Stomach (tissue), 9 donors: ENCODE results near the gene BRD9. TPM values are rescaled to one million over a fixed set of nuclear protein-coding genes. Genes with fewer than 3 reads are reported as not detected.
"Not testable (repeated sequence)": the region's sequence is repeated elsewhere in the genome, so short reads cannot be mapped to it uniquely, and the experiment has no call there.

Source experiments
- DNase-seq, 2 donors: peaks; one replicate each; pipeline versions ENCODE4 v3.0.0 to v3.0.0-alpha.2; 2013 to 2019
- H3K27ac ChIP-seq, 5 donors: fragments of 200-600 bp in 4 of 5; sonication (generic) in 4 of 5; one replicate each; pipeline ENCODE4 v1.5.1; 2013 to 2019; ENCODE audit warnings: mild to moderate bottlenecking in 1 of 5, moderate library complexity in 1 of 5
- H3K27me3 ChIP-seq, 3 donors: fragments of 200-600 bp; sonication (generic); one replicate each; pipeline ENCODE4 v1.5.1; 2017 to 2019; ENCODE audit warnings: mixed run types in 1 of 3
- H3K36me3 ChIP-seq, 4 donors: fragments of 200-600 bp; sonication (generic); 1 replicate in 3 of 4; 2 replicates in 1 of 4; pipeline ENCODE4 v1.5.1; 2016 to 2019
- H3K4me1 ChIP-seq, 4 donors: fragments of 200-600 bp; sonication (generic); one replicate each; pipeline ENCODE4 v1.5.1; 2016 to 2019
- H3K4me3 ChIP-seq, 4 donors: fragments of 200-600 bp; sonication (generic) in 3 of 4; one replicate each; pipeline ENCODE4 v1.5.1; 2016 to 2019; ENCODE audit warnings: mild to moderate bottlenecking in 1 of 4
- H3K9me3 ChIP-seq, 4 donors: fragments of 200-600 bp; sonication (generic); one replicate each; pipeline ENCODE4 v1.5.1; 2016 to 2019
- WGBS, 5 donors: extraction: QIAGEN DNeasy Blood & Tissue Kit in 3 of 5; methylation state at CpG; one replicate each; pipeline versions ENCODE4 v1.1.5 to v1.1.7; 2013 to 2018; 5-methylcytosine and 5-hydroxymethylcytosine counted together
- intact Hi-C: fragments of 100-400 bp; cut with DNase I; formaldehyde crosslinking; loops from one replicate; pipeline ENCODE4 v1.15.1; 2023; ENCODE audit warnings: low total_unique reads
- polyA plus RNA-seq, 3 donors: library from polyadenylated mRNA; stranded (reverse); fragments of 200-250 nt; gene quantifications; one replicate each; pipeline ENCODE4 v1.2.3, GENCODE V29; 2013
- total RNA-seq, 5 donors: library from RNA; depleted of rRNA; stranded (reverse); fragments of >200 nt; gene quantifications; one replicate each; pipeline versions ENCODE4 v1.1.0 to v1.2.3, GENCODE V29; 2014 to 2016
- donor health status: healthy with polysubstance abuse.
- donor health status: Bipolar disorder and iron deficiency.
- donor health status: healthy.

The BRD9 gene
- total and polyA plus RNA-seq, 8 donors = 16.2 to 152 (median 40.0) TPM

DNA sequence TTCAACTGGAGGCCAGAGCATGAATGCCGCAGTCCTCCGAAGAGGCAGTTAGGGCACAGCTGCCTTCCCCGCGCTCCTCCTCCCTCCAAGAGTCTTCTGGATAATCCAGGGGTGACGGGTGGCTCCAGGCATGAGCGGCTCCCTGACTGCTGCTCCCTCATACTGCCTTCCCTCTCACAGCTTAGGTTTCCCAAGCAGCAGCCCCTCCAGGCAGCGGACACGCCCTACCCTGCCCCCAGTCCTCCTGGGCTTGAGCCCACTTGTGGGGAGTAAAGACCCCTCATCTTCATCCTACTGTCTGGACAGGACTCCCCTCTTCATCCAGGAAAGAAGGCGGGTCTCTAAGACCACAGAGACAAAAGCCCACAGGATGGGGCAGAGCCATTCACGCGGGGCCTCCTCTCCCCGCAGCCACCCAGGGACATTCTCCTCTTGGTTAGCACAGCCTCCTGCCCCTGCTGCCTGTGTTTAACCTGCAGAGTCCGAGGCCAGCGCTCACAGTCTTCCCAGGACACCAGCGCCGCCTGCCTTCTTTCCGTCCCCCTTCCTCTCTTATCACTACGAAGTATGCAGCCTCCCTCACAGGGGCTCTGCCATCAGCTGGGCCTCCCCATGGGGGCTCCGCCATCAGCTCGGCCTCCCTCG, 47.4 kb downstream of the BRD9 start:
- intact Hi-C loops = loop anchor here (5.0 kb wide), 1 partner anchor 88 kb away; no protein-coding TSS in a partner anchor
- 80 to 92% (median 87%) methylated on average over 12 to 16 of the region's 21 CpGs for WGBS, 5 donors
- not testable (repeated sequence) for DNase-seq, H3K9me3 ChIP-seq, H3K4me1 ChIP-seq, H3K27ac ChIP-seq, H3K4me3 ChIP-seq
- H3K36me3 ChIP-seq = peaks cover 0 to 23% (median 11%) of the 10 kb centered on the region in 4 donors
- peaks cover 0 to 16% (median 6%) of the 10 kb centered on the region in 3 donors for H3K27me3 ChIP-seq

DNA sequence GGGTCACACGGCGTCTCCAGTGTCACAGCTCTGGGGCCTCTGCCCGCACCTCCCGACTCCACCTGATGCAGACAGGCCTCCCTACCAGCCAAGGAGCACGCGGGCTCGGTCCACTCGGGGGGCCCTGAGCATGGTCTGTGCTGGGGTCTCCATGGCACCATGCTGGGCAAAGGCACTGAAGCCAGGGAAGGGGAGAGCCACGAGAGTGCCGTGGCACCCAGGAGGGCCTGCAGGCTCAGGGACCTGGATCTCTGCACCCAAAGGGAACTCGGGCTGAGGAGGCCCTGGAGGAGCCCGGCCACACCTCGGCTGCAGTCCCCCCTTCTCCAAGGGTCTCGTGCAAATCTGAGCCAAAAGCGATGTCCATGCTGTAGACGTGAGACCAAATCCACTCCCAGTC, 48.2 kb downstream of the BRD9 start:
- intact Hi-C loops, H3K4me1 ChIP-seq, H3K27ac ChIP-seq, DNase-seq, H3K9me3 ChIP-seq, H3K27me3 ChIP-seq, H3K4me3 ChIP-seq: not testable (repeated sequence)
- H3K36me3 ChIP-seq = peaks cover 0 to 24% (median 12%) of the 10 kb centered on the region in 4 donors
- 85 to 96% (median 90%) methylated on average over 12 to 16 of the region's 16 CpGs for WGBS, 5 donors

DNA sequence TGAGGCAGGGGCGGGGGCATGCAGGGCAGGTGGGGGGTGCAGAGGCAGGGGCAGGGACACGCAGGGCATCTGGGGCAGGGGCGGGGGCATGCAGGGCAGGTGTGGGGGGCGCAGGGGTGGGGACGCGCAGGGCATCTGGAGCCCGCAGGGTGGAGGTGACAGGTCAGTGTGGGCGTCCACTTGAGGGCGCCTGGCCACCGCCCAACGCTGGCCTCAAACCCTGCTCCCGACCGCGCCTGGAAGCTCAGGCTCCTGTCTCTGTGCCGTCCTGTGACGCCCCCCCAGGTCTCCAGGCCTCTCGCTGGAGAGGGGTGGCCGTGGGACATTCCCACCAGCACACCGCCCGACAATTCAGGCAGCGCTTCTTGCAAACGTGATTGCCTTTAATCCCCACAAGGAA, 48.7 kb downstream of the BRD9 start:
- DNase-seq = peak in 1 of 2 donors; percentile 40
- H3K4me1 ChIP-seq, H3K27ac ChIP-seq, intact Hi-C loops, H3K9me3 ChIP-seq, H3K27me3 ChIP-seq, H3K4me3 ChIP-seq: not testable (repeated sequence)
- WGBS, 5 donors = 75 to 89% (median 86%) methylated on average over 15 to 22 of the region's 22 CpGs
- peaks cover 0 to 24% (median 12%) of the 10 kb centered on the region in 4 donors for H3K36me3 ChIP-seq

DNA sequence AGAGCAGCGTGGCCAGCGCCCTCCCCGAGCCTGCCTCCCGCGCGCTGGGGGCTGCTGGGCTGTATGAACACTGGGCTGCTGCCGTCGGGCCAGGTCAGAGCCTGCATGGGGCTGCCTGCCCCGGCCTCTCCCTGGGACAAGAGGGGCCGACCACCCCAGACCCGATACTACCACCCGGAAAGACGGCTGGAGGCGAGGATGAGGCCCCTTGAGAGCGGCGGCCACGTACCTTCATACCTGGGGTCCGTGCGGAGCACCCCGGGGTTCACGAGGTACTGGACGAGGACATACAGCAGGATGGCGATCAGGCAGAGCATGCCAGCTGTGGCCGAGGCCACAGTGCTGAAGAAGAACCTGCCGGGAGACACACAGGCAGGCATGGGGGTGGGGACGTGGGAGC, 49.2 kb downstream of the BRD9 start:
- H3K4me3 ChIP-seq, H3K9me3 ChIP-seq, intact Hi-C loops, H3K4me1 ChIP-seq, H3K27ac ChIP-seq, H3K27me3 ChIP-seq, DNase-seq: not testable (repeated sequence)
- WGBS, 5 donors = 76 to 96% (median 94%) methylated on average over 5 to 15 of the region's 26 CpGs; no CpG with 5 or more reads in 1 of the 5 donors
- H3K36me3 ChIP-seq = peaks cover 0 to 24% (median 12%) of the 10 kb centered on the region in 4 donors

DNA sequence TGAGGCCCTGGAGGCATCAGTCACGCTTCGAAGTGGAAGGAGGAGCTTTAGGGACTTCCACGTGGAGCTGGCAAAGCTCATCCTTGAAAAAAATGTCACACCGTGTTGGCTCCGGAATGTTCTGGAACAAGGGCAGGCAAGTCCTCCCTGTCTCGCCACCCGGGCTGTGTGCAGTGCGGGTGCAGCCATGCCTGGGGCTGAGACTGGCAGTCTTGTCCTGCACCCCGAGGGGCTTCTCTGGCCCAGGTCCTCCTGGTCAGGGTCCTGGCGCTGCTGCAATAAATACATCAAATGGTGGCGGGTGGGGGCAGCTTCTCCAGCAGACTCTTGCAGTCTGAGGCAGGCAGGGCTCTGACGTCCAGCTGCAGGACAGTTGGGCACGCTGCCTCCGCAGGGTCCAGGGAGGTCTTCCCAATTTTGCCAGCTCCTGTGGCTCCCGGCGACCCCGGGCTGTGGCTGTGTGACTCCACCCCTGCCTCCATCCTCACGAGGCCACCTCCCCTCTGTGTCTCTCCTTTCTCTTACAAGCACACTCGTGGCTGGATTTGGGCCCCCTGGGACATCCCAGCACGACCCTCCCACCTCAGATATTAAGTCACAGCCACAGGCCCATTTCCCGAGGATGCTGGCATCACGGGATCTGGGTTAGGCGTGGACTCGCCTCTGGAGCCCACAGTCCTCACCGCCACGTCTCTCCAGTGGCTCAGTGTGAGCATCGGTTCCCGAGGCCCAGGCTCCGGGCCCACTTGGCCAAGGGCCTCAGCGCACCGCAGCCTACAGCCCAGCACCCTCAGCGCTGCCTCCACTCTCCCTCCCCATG, 50.0 kb downstream of the BRD9 start:
- H3K4me1 ChIP-seq, H3K4me3 ChIP-seq, DNase-seq, H3K9me3 ChIP-seq, intact Hi-C loops, H3K27ac ChIP-seq, H3K27me3 ChIP-seq: not testable (repeated sequence)
- 79 to 92% (median 90%) methylated on average over 21 to 28 of the region's 32 CpGs for WGBS, 5 donors
- peaks cover 0 to 24% (median 12%) of the 10 kb centered on the region in 4 donors for H3K36me3 ChIP-seq

DNA sequence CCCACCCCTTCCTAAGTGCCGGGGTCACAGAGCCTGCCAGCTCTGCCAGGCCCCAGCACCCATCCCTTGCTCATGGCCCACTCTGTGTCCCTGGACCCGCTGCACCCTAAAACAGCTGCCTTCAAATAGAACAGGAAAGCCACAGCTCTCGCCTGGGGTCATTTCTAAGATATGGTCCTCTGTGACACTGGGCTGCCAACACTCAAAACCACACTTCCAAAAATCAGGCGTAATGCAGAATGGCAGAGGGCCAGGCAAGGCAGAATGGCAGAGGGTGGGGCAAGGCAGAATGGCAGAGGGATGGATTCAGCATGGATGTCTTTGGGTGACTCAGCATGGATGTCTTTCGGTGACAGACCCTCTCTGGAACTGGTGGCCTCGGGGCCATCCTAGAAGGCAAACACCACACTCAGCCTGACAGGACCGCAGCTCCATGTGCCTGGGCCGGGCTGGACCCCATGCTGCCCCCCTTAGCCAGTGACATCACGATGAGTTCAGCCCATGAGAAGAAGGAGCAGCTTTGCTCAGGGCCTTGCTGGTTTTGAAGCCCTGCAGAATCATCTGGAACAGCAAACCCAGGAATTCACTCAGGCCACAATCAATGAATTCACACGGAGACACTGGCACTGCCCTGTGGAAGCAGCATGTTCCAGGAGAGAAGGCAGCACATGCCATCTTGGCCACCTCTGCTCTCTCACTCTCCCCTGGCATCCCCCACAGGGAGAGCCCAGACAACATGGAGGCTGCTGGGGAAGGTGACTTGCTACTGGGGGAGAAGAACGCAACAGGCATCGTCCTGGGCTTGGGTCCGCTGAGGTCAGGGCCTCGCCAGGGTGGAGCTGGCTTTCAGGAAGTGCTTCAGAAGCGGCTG, 50.8 kb downstream of the BRD9 start:
- peak in 1 of 2 donors; percentile 25 for DNase-seq
- intact Hi-C loops, H3K4me1 ChIP-seq, H3K27ac ChIP-seq, H3K4me3 ChIP-seq, H3K27me3 ChIP-seq, H3K9me3 ChIP-seq: not testable (repeated sequence)
- 83 to 92% (median 87%) methylated on average over 9 to 14 of the region's 15 CpGs for WGBS, 5 donors
- peaks cover 0 to 22% (median 12%) of the 10 kb centered on the region in 4 donors for H3K36me3 ChIP-seq

DNA sequence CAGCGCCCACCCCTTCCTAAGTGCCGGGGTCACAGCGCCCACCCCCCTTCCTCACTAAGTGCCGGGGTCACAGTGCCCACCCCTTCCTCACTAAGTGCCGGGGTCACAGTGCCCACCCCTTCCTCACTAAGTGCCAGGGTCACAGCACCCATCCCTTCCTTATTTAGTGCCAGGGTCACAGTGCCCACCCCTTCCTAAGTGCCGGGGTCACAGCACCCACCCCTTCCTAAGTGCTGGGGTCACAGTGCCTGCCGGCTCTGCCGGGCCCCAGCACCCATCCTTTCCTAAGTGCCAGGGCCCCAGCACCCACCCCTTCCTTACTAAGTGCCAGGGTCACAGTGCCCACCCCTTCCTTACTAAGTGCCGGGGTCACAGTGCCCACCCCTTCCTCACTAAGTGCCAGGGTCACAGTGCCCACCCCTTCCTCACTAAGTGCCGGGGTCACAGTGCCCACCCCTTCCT, 51.6 kb downstream of the BRD9 start:
- H3K27ac ChIP-seq, DNase-seq, H3K4me3 ChIP-seq, H3K27me3 ChIP-seq, H3K9me3 ChIP-seq, intact Hi-C loops: not testable (repeated sequence)
- Histone ChIP-seq H3K36me3 (peaks cover 0 to 18% (median 12%) of the 10 kb centered on the region in 4 donors), H3K4me1 (peaks cover 0 to 11% (median 1%) of the 10 kb centered on the region in 4 donors)
- 87 to 94% (median 90%) methylated on average over 7 to 10 of the region's 10 CpGs for WGBS, 5 donors

DNA sequence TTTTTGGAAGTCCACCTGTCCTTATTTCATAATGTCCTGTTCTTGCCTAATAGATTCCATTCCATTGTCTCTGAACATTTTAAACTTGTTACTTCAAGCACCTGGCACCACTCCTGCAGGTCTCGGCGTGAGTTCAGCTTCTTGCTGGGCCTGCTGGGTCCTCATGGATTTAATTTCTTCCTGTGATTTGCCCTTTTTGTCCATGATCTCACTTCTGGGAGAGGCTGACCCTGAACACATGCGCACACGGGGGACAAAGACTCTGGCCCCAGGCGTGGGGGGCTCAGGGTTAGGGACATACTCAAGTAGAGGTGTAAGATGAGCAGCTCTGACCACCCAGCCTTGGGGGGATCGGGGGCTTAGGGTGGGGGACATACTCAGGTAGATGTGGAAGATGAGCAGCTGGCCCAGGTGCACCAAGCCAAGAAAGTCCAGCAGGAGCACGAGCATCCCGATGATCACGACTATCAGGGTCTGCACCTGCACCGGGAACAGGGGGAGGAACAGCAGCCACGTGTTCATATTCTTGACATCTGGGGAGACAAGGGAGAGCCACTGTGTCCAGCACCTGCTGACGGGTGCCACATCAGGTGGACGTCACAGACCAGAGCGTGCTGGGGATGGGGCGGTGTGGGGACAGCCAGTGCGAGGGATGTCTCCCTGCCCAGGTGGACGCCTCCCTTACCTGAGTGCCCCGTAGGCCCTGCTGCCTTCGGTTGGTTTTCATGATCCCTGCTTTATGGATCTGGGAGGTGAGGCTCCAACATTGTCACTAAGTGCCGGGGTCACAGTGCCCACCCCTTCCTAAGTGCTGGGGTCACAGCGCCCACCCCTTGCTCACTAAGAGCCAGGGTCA, 52.3 kb downstream of the BRD9 start:
- H3K27me3 ChIP-seq, intact Hi-C loops: not testable (repeated sequence)
- peak in 1 of 2 donors; percentile 25 for DNase-seq

DNA sequence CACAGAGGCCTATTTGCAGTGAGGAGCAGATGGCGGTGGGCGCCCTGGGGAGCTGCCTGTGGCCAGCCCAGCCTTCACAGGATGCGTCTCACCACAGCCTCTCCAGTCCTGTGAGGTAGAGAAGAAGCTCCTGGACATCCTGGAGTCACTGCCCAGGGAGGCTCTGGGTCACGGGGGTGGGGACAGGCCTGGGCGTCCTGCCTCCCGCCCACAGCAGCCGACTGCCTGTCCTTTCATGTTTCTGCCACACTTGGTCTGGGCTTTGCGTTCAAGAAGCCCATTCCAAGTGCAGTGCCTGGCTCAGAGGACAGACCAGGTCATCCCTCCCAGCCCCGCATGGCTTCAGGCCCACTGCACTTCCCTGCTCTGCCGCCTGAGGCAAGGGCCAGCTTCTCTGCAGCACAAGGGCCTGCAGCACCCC, 54.2 kb downstream of the BRD9 start:
- H3K4me3 ChIP-seq, H3K27ac ChIP-seq, intact Hi-C loops, H3K27me3 ChIP-seq, H3K9me3 ChIP-seq: not testable (repeated sequence)
- H3K36me3 ChIP-seq = peaks cover 0 to 13% (median 11%) of the 10 kb centered on the region in 4 donors
- WGBS, 5 donors = 78 to 91% (median 88%) methylated on average over 3 to 10 of the region's 10 CpGs
- peaks cover 0 to 14% (median 3%) of the 10 kb centered on the region in 4 donors for H3K4me1 ChIP-seq
- DNase-seq = peak in 1 of 2 donors; percentile 22

More for the DNA sequence above, 52.3 kb downstream of the BRD9 start:
- peaks cover 0 to 18% (median 12%) of the 10 kb centered on the region in 4 donors for H3K36me3 ChIP-seq
- not testable (repeated sequence) for H3K4me3 ChIP-seq, H3K9me3 ChIP-seq, H3K27ac ChIP-seq
- WGBS, 5 donors = 86 to 93% (median 92%) methylated on average over 21 of the region's 21 CpGs
- peaks cover 0 to 14% (median 3%) of the 10 kb centered on the region in 4 donors for H3K4me1 ChIP-seq

DNA sequence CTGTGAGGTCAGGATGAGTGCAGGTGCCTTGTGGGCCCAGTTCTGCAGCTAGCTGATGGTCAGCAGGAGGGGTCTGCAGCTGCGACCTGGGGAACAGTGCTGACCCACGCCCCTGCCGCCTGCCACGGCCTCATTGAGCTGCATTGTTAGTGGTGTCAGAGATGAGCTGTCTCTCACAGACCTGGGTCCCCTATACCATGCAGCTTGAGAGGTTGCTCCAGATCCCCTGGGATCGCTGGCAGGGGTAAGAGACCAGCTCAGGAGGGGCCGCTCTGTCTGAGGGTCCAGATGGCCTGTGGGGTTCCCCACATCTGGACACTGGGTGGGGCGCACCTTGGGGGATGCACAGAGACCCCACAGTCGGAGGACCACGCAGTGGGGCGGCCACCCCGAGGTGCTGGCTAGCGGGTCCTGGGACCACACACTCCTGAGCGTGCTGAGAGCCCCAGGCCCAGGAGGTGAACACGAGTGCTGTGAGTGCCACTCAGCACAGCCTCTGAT, 54.9 kb downstream of the BRD9 start:
- Histone ChIP-seq H3K4me1 (peaks cover 0 to 14% (median 3%) of the 10 kb centered on the region in 4 donors), H3K36me3 (peaks cover 0 to 13% (median 7%) of the 10 kb centered on the region in 4 donors)
- 89 to 97% (median 93%) methylated on average over 3 to 14 of the region's 14 CpGs for WGBS, 5 donors
- H3K9me3 ChIP-seq, H3K4me3 ChIP-seq, H3K27ac ChIP-seq, H3K27me3 ChIP-seq, intact Hi-C loops: not testable (repeated sequence)
- peak in 1 of 2 donors; percentile 22 for DNase-seq
